DND-41 (cell line): ENCODE results near the gene RBP2.

ENCODE experiments used
- CTCF ChIP-seq: IDR thresholded peaks from 2 replicates; pipeline ENCODE4 v1.5.1; 2012; ENCODE audit warnings: borderline replicate concordance, low read length, moderate library complexity, mild to moderate bottlenecking; ENCODE audit not compliant: poor library complexity, severe bottlenecking; ENCODE audit errors: extremely low read depth
- EZH2 ChIP-seq: IDR thresholded peaks from 3 replicates; pipeline ENCODE4 v1.6.1; 2012; ENCODE audit warnings: borderline replicate concordance, low read depth, mild to moderate bottlenecking, moderate library complexity, low read length, inconsistent platforms; ENCODE audit not compliant: severe bottlenecking

DNA sequence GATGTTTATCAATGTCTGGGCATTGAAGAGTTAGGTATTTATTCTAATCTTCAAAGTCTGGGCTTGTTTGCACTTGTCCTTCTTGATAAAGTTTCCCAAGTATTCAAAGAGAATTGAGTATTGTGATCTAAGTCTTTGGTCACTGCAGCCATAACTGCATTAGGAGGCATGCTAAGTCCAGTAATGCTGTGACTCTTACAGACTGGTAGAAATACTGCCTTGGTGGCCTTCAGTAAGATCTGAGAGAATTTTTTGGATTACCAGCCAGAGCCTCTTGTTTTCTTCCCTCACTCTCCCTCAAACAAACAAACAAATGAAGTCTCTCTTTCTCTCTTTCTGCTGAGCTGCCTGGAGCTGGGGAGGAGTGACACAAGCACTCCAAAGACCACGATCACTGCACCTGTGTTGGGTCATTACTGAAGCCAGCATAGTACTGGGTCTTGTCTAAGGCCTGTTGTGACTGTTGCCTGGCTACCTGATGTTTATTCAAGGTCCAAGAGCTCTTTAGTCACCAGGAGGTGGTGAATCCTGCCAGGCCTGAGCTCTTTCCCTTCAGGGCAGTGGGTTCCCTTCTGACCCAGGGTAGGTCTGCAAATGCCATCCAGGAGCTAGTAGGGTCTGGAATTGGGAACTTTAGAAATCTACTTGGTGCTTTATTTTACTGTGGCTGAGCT is 14.8 kb upstream of the RBP2 start:
- TF ChIP-seq CTCF, result no peak
- TF ChIP-seq EZH2, result no peak
